Tibial nerve (tissue), 4 donors: ENCODE data around the gene GOLGA6L25.
"Not testable (repeated sequence)": the region's sequence is repeated elsewhere in the genome, so short reads cannot be mapped to it uniquely, and the experiment has no call there.

Experiments
- CTCF ChIP-seq, 5 experiments: fragments of 200-600 bp in 3 of 5; fragments of 450-650 bp in 2 of 5; sonication (generic) in 3 of 5; IDR thresholded peaks; one replicate each; pipeline ENCODE4 v1.5.1; 2016 to 2019; ENCODE audit warnings: antibody characterized with exemption in 5 of 5, mild to moderate bottlenecking in 3 of 5, moderate library complexity in 2 of 5
- EP300 ChIP-seq, 2 donors: sonication (generic); formaldehyde crosslinking; IDR thresholded peaks; one replicate each; pipeline ENCODE4 v1.6.1; 2017; ENCODE audit warnings: antibody characterized with exemption in 2 of 2, mild to moderate bottlenecking in 1 of 2
- POLR2A ChIP-seq, 2 donors: fragments of 450-650 bp; IDR thresholded peaks; one replicate each; pipeline ENCODE4 v1.6.1; 2017; ENCODE audit warnings: antibody characterized with exemption in 2 of 2, mild to moderate bottlenecking in 2 of 2, moderate library complexity in 2 of 2

GRCh38 chr15:28588977-28589606 is 35.7 kb downstream of the GOLGA6L25 start:
- not testable (repeated sequence) for TF ChIP-seq POLR2A, CTCF, EP300 (IDR thresholded peaks at IDR 0.05)
